COLO829 (cell line): ENCODE measurements around the gene BRCC3.
A peak's percentile ranks its signal among the peaks of the same experiment; 100 is the strongest.

ENCODE experiments used
- DNase-seq: peaks from one replicate; pipeline ENCODE4 v3.0.0; 2012; ENCODE audit warnings: low spot score

Gene BRCC3

GRCh38 chrX:155056877-155057792 lies 14.2 kb upstream of the BRCC3 start:
- peak; percentile 74 for DNase-seq

- no peak for DNase-seq
These were observed 9.5 kb upstream of the BRCC3 start for GRCh38 chrX:155061760-155062159.

GRCh38 chrX:155065035-155065734 lies 6.1 kb upstream of the BRCC3 start:
- no peak for DNase-seq

- DNase-seq: peak; percentile 54
These were observed 3.1 kb upstream of the BRCC3 start for GRCh38 chrX:155068165-155068564.

- no peak for DNase-seq
These were observed 1.9 kb upstream of the BRCC3 start for GRCh38 chrX:155069414-155069813.

GRCh38 chrX:155070038-155070437 lies 1.3 kb upstream of the BRCC3 start:
- DNase-seq: no peak

- no peak for DNase-seq
These were observed 689 bp upstream of the BRCC3 start for GRCh38 chrX:155070663-155070974.

- DNase-seq: no peak
These were observed 479 bp downstream of the BRCC3 start for GRCh38 chrX:155071694-155072280.

GRCh38 chrX:155086202-155086840 lies 15.0 kb downstream of the BRCC3 start:
- DNase-seq: no peak

GRCh38 chrX:155086961-155087735 lies 15.8 kb downstream of the BRCC3 start:
- DNase-seq: no peak

GRCh38 chrX:155094468-155095061 lies 23.3 kb downstream of the BRCC3 start:
- peak; percentile 15 for DNase-seq

- no peak for DNase-seq
These were observed 34.6 kb downstream of the BRCC3 start for GRCh38 chrX:155105919-155106318.

- no peak for DNase-seq
These were observed 37.1 kb downstream of the BRCC3 start for GRCh38 chrX:155108427-155108826.

- DNase-seq: no peak
These were observed 40.9 kb downstream of the BRCC3 start for GRCh38 chrX:155112171-155112570.

- DNase-seq: no peak
These were observed 41.8 kb downstream of the BRCC3 start for GRCh38 chrX:155113097-155113496.

- no peak for DNase-seq
These were observed 44.0 kb downstream of the BRCC3 start for GRCh38 chrX:155115174-155115819.

GRCh38 chrX:155127465-155127864 lies 56.2 kb downstream of the BRCC3 start:
- DNase-seq: no peak

- no peak for DNase-seq
These were observed 56.6 kb downstream of the BRCC3 start for GRCh38 chrX:155127940-155128339.

- DNase-seq: no peak
These were observed 60.8 kb downstream of the BRCC3 start for GRCh38 chrX:155132110-155132509.

GRCh38 chrX:155134255-155134654 lies 62.9 kb downstream of the BRCC3 start:
- DNase-seq: no peak
